H54 (cell line): Measurements from ENCODE around the gene TWIST1.

ENCODE experiments used
- DNase-seq: peaks from one replicate; pipeline ENCODE4 v3.0.0; 2011; ENCODE audit warnings: low spot score, mixed read lengths; ENCODE audit not compliant: insufficient read length
- FAIRE-seq: peaks from 3 replicates; lab custom pipeline; 2011; peaks lifted over from hg19 to GRCh38; lab: Jason Lieb, UNC
- POLR2A ChIP-seq: IDR thresholded peaks from 2 replicates; pipeline ENCODE4 v1.6.1; 2011; ENCODE audit warnings: low read depth, mild to moderate bottlenecking, low read length

The TWIST1 gene

DNA sequence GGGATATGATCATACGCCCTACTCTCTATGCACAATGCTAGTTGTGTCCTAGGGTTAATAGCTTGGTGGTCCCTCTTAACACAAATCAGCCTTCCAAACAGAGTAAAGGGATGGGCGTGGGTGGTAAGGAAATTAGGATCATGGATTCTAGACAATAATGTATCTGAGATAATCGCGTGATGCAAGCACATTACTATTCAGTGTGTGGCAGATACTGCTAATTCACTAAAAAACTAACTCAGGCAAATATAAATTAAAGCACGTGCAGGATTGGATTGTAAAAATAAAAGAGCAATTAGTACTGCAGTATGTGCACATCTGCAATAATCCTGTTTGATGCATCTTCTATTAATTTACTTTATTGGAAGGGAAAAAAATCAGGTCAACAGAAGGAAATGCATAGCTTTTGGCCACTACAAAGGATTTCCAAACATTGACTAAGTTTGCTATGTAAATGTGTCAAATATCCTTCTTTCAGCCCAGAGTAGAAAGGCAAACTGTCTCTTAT is 22.0 kb downstream of the TWIST1 start:
- no peak for TF ChIP-seq POLR2A
- FAIRE-seq, result peak; percentile 83
- no peak for DNase-seq

DNA sequence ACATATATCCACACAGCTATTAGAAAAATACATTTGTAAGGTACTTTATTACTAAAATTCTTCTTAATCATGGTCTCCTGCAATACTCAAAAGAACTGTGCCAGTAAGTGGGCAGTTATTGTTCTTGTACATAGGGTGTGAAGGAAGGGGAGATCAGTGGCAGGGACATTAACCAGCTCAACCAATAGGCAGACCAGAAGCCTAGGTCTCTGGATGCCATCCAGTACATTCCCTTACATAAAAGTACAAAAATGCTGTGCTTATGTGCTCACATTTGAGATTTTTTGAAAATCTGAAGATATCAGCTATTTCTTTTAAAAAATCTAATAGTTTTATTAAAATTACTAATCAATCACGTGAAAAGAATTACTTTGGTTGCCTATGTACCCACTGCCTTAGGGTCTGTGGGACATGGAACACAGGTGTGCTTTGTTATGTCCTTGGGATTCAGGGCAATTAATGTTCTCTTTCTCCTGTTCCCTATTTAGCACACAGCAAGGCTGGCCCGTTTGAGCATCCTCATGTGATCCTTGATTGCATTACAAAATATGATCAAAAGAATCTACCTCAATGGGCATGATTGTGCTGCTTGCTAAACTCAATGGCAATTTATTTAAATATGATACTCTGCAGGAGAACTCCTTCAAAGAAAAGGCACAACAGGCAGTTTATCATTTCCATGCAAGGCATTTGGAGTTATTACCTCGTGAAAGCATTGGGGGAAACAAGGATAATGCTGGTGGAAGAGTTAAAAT is 22.7 kb downstream of the TWIST1 start:
- no peak for DNase-seq
- no peak for TF ChIP-seq POLR2A
- FAIRE-seq, result no peak

DNA sequence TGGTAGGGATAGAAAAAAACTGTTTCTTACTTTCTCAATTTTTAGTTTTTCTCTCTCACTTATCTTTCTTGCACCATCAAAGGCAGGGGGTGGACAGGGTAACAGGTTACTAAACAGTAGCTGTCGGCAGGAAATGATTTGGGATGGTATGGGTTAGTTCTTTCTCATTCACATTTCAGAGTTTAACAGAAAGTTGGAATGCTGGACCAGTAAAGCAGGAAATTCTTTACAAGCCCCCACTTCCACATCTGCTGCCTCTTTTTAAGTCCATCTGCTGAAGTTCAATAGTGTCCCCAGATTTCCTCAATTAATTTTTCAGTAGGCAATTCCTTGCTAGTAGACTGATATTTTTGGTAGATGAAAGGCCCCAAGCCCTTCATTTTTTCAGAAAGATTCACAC is 23.3 kb downstream of the TWIST1 start:
- DNase-seq, result no peak
- no peak for TF ChIP-seq POLR2A
- no peak for FAIRE-seq

DNA sequence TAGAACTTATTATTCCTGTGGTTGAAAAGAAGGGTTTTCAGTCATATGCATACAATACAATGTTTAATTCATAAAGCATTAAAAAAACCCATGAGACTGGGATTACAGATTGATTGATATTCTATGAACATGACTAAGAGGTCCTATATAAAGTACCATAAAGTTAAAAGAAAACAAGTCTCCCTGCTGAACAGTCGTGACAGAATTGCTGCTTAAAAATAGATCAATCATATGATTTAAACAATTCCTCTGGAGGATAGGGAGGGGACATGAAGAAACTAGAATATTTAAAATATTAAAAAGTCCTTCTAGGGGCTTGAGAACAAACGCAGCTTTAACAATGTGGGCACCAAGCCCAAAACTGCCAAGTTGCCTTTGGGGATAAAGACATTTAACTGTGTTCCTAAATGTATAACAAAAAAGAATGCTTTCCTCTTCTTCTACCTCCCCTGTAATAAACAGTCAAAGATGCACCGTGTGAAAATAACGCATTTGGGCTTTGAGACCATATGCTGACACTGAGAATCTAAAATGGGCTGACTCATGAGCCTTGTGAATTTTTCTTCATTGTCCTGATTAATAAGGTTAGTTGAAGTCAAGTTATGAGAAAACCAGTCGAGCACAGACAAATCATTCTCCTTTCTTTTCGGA is 25.8 kb downstream of the TWIST1 start:
- no peak for TF ChIP-seq POLR2A
- DNase-seq, result no peak

DNA sequence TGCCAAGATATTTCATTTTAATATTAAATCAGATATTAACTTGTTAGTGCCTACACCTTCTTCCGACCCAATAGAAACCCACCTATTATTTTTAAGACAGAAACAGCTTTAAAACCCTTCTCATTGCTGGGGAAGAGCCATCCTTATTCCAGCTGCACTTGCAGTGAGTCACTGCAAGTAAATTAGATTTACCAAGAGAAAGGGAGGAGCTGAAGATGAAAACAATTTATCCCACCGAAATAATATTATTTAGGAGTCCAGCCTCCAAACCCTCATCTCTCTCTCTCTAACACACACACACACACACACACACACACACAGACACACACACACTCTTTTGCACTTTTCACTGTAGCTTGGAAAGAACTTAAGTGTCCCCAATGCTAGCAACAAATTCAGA is 26.9 kb downstream of the TWIST1 start:
- TF ChIP-seq POLR2A, result no peak
- FAIRE-seq, result no peak
- DNase-seq, result no peak

More for the DNA sequence above, 25.8 kb downstream of the TWIST1 start:
- FAIRE-seq, result peak; percentile 41

DNA sequence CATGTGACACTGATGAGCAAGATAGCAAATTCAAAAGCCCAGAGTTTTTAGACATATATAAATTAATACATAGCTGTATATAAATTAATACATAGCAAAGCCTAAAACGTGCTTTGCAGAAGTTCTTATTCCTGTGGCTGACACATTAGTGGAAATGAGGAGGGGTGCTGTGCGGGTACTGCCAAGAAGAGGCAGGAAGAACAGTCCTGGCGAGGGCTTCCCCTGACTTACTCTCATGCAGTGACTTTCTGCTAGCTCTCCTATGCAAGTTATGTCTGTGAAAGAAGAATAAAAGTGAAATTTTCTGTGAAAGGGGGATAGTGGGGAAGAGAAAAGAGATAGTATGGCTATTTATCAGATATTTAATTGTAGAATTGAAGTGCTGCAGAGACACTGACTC is 27.6 kb downstream of the TWIST1 start:
- TF ChIP-seq POLR2A, result no peak
- no peak for FAIRE-seq
- DNase-seq, result no peak

DNA sequence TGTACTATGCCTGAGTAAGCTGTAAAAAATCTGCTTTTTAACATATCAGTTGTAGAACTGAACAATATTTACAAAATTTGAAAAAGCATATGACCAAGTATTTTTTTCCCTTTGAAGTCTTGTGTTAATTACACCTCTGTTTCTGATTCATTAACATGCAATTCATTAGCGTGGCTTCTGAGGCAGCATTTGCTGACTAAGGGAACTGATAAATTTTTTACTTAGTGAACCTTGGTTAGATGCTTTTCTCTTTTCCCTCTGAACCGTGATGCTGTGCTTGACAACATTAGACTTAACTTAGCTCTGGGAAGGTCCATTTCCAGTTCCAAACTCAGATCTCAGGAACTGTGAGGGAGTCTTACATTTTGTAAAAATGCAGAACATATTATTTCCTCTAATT is 28.1 kb downstream of the TWIST1 start:
- FAIRE-seq (no peak), DNase-seq (no peak)
- TF ChIP-seq POLR2A, result no peak

DNA sequence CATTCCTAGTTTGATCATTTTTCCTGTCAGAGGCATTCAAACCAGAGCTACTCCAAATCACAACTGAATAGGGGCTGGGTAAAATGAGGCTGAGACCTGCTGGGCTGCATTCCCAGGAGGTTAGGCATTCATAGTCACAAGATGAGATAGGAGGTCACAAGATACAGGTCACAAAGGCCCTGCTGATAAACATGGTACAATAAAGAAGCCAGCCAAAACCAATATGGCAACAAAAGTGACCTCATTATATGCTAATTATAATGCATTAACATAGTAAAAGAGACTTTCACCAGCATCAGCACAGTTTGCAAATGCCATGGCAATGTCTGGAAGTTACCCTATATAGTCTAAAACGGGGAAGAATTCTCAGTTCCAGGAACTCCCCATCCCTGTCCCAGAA is 37.3 kb downstream of the TWIST1 start:
- DNase-seq (no peak), FAIRE-seq (no peak)
- no peak for TF ChIP-seq POLR2A

DNA sequence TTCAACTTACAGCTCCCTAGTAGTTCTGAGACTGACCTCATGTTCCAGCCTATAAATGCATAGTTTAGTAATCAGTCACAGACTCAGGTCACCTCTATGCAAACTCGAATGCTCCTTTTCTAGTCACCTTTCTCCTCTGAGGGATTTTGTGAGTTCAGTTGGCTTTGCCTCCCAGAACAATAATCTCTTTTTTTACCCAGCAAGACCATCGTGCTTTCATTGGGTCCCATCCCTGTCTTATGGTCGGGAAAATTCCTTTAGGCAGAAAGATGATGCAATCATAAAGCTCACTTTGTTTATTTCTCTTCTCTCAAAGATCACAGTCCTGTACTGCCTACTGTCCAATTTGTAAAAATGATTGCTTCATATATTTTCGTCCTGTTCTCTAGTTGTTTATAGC is 38.4 kb downstream of the TWIST1 start:
- no peak for TF ChIP-seq POLR2A

DNA sequence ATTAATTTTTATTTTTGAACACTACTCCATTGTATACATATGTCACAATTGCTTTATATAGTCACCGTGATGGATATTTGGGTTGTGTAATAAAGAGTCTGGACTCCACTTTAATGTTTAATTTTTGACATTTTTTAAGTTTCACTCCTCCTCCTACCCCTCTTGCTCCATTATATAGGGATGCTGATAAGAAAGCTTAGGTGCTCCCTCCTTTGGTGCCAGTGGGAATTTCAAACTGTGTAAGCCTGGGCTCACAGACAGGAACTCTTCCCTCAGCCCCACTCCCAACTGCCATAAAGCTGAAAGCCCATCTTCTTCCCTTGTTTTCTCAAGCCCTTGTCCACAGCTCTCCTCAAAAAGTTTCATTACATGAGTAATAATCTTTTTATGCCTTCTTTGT is 47.6 kb downstream of the TWIST1 start:
- TF ChIP-seq POLR2A, result no peak
- no peak for DNase-seq
- FAIRE-seq, result peak; percentile 90

More for the DNA sequence above, 38.4 kb downstream of the TWIST1 start:
- DNase-seq (no peak), FAIRE-seq (peak; percentile 99)

DNA sequence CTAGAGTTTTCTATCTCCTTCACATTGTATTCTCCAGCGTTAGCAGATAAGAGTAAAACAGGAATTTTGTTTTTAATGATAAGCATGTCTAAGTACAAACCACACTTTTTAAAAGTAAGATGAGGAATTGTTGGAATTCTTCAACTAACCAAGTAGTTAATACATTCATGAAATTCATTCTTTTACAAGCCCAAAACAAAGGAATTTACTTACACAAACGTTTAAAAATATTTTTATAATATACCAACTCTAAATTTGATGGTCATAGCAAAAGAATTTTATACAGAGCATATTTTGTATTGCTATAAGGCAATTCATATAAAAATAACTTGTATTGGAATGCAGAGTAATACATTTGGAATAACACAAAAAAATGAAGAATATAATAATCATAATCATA is 51.3 kb downstream of the TWIST1 start:
- FAIRE-seq, result peak; percentile 74
- TF ChIP-seq POLR2A, result no peak
- DNase-seq, result no peak
